HG02623 (cell line): ENCODE data around the gene FASN.
"Not testable (repeated sequence)": the region's sequence is repeated elsewhere in the genome, so short reads cannot be mapped to it uniquely, and the experiment has no call there.

Experiments
- ATAC-seq: cut with Tn5 transposase; IDR thresholded peaks from one replicate; pipeline ENCODE4 v1.9.1; 2021; ENCODE audit warnings: moderate library complexity; ENCODE audit not compliant: unreplicated experiment

FASN gene

GRCh38 chr17:82047914-82048570 is 50.0 kb downstream of the FASN start:
- no peak for ATAC-seq

DNA sequence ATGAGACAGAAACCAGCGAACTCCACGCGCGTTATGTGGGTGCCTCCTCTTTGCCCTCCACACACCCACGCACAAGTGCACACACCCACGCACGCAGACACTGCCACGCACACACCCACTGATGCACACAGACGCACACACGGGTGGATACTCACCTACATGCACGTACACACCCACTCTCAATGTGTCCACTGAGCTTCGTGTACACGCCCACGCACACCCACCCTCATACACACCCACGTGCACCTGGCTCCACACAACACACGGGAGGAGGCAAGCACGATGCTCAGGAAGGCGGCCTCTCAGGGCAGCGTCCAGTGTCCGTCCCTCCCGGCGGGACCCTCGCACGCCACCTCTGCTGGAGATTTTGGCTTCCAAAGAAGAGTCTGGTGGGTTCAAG is 50.7 kb downstream of the FASN start:
- no peak for ATAC-seq

DNA sequence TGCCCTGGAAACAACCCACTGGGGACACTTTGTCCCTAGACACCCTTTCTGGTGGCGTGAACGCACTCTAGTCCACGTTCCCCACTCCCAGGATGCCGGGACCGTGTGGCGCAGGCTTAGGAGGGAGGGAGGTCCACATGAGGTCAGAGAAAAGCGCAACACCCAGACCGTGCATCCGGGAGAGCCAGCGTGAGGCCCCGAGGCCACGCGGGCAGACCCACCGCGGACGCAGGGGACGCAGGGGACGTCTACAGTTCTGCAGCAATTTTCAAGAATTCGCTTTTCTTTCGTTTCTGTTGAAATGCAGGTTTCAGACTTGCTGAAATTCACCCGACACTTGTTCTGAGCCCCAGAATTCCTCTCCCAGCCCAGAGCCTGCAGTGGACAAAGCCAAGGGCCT is 51.1 kb downstream of the FASN start:
- ATAC-seq, result no peak

DNA sequence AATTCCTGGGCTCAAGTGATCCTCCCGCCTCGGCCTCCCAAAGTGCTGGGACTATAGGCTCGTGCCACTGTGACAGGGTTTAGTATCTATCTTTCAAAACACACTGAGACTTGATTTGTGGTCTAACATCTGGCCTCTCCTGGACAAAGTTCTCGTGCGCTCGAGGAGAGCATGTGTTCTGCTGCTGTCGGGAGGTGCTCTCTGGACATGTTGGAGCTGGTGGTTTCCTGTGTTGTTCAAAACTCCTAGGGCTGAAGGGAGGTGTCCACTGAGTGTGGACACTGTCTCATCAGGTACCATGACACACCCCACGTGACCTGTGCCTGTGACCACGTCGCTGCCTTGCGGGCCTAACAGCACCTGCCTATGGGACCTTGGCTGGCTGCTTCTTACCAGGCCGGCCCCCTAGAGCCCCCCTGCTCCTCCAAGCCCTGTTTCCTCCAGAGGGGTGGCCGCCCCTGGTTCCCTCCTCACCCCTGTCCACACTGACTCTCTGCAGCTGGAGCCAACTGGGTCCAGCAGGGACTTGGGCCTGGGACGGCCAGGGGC is 52.0 kb downstream of the FASN start:
- ATAC-seq, result no peak

DNA sequence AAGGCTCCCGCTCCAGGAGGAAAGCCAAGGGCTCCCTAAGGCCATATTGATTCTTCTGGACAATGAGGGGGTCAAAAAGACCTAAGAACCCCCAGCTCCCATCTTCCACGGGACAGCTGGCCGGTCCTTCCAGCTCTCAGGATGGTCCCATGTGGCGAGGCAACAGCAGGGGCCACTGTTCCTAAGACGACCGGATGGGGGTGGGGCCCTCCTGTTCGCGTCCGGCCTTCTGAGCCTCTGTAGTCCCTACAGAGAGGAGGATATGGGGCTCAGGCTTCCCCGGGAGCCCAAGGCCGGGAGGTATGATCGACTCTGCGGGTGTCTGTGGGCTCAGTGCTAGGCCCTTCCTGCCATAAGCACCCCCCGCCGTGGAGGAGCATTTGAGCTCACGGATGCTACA is 54.5 kb downstream of the FASN start:
- no peak for ATAC-seq

GRCh38 chr17:82042649-82043048 is 55.4 kb downstream of the FASN start:
- no peak for ATAC-seq

DNA sequence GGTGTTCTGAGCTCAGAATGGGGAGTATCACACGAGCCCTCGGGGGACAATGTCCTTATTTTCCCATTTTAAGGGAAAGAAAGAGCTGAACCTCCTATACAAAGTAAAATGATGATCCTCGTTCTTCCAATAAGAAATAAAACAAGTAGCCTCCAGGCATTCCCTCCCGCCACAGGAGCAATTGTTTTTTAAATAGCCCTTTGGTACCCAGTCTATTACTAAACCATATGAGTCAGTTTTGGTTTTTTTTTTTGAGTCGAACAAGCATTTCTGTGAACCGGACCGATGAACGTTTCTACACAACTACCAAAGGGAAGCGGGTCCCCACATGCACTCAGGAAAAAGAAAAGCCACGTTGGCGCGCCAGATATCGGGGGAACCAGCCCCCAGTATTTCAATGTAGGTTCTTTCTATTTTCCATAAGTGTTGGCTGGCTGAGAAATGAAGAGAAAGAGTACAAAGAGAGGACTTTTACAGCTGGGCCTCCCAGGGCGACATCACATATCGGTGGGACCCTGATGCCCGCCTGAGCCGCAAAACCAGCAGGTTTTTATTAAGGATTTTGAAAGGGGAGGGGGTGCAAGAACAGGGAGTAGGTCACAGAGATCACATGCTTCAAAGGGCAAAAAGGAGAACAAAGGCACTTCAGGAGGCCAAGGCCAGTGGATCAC is 56.8 kb downstream of the FASN start:
- ATAC-seq, result no peak

- no peak for ATAC-seq
Measured at GRCh38 chr17:82039695-82040299, 58.2 kb downstream of the FASN start.

GRCh38 chr17:82038796-82039409 is 59.1 kb downstream of the FASN start:
- not testable (repeated sequence) for ATAC-seq

GRCh38 chr17:82037889-82038195 is 60.2 kb downstream of the FASN start:
- ATAC-seq, result no peak

DNA sequence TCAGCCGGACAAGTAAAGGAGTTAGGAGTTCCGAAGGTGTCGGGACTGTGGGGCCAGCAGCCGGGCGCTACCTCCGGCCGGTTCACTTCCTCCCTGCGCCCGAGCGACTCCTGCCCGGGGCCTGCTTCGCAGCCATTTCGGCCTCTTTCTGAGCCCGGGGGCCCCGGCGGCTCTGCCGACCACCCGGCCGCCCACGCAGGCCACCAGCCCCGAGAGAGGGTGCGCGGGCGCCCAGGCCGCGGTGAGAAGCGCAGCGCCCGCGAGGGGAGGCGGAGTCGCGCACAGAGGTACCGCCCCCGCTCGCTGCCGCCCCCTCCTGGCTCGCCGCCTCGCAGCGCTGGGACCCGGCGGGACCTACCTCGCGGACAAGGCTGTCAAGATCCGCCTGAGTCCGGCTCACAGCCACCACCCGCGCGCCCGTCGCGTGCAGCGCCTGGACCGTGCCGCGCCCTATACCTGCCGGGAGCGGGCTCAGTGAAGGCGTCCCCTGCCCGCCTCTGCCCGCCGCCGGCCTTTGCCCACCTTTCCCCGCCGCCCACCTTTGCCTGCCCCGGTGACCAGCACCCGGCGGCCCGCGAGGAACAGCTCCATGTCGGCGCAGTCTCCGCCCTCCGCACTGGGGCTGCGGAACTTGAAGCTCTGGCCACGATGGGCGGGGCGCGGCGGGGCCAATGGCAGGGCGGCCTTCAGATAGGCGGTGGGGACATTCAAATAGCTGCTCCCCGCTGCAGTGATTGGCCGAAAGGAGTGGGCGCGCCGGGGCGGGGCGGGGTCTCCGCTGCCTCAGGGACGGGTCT is 60.7 kb downstream of the FASN start, which contains the start of gene DCXR:
TSS of gene DCXR (minus strand) at position 606 of the 797 bp plus-strand sequence. CDS start at position 591, 15 bp downstream.
- ATAC-seq, result peak; percentile 86

DNA sequence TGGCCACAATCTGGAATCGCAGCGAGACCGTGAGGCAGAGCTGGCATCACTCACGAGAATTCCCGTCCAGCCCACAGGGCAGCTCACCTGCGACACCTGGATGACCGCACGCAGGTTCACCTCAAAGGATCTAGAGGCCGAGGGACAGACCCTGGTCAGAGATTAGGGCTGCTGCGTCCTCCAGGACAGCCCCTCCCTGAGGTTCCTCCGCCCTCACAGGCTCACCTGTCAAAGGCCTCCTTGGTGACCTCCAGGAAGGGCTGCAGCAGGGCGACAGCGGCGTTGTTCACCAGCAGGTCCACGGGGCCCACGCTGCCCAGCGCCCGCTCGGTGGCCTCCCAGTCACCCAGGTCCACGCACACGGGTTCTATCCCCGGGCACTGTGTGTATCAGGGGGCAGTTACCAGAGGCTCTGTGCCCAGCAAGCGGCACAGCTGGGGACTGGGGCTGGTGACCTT is 61.4 kb downstream of the FASN start:
- no peak for ATAC-seq

DNA sequence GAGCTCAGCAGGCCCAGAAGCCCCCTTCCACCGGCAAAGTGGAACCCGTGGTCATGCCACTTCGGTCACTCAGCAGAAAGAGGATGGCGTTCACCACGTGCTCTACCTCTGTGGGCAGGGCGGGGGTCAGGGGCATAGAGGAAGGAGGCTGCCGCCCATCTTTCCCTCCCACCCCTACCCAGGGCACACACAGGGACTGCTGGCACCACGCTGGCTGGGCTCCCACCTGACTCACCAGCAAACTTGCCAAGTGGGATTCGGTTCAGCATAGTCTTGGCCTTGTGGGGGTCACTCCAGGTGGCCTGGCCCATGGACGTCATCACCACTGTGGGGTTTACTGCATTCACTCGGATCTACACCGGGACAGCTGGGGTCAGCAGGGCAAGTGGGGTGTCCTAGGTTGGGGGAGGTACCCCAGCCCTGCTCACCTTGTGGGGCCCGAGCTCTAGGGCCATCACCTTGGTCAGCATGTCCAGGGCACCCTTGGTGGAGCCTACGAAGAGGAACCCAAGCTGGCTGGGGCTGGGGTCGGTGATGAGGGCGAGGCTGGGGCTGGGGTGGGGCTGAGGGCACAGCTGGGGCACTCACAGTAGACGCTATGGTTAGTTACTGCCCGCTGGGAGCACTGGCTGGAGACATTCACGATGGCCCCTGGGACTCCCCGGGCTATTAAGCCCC is 61.9 kb downstream of the FASN start:
- ATAC-seq, result no peak

DNA sequence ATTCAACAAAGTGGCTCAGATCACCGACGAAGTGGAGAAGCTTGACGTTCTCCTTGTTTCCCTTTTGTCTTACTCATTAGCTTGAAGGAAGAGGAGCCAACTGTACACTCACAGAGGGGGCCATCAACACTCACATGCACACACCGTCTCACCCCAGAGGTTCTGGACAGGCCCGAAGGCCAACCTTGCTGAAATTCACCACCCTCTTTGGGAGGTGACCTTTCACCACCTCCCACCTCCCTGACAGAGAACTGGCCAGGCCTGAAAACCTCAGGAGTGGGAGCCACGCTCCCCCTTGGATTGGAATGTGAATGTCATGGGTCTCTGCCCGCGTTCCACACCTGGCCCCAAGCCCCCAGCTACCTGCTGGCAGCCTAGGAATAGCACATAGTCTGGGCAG is 62.5 kb downstream of the FASN start:
- ATAC-seq, result no peak

DNA sequence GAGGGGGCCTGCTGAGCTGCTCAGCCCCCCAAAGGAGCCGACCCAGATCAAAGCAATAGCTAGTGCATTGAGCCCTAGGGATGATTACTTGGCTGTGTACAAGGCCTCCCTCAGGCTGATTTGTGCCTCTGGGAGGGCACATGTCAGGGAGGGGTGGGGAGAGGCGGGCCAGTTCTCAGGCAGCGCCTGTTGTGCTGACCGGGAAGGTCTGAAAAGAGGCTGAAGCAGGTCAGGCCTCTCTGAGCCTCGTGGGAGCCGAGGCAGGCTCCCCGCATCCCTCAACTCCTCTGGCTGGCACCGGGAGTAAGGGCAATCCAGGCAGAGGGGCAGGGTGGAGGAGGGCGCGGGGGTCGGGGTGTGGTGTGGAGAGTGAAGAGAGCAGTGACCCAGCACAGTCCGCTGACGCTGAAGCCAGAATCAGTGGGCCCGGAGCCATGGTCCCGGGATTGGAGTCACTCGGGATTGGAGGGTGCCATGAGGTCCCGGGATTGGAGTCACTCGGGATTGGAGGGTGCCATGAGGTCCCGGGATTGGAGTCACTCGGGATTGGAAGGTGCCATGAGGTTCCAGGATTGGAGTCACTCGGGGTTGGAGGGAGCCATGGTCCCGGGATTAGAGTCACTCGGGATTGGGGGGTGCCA is 63.5 kb downstream of the FASN start:
- ATAC-seq, result no peak

DNA sequence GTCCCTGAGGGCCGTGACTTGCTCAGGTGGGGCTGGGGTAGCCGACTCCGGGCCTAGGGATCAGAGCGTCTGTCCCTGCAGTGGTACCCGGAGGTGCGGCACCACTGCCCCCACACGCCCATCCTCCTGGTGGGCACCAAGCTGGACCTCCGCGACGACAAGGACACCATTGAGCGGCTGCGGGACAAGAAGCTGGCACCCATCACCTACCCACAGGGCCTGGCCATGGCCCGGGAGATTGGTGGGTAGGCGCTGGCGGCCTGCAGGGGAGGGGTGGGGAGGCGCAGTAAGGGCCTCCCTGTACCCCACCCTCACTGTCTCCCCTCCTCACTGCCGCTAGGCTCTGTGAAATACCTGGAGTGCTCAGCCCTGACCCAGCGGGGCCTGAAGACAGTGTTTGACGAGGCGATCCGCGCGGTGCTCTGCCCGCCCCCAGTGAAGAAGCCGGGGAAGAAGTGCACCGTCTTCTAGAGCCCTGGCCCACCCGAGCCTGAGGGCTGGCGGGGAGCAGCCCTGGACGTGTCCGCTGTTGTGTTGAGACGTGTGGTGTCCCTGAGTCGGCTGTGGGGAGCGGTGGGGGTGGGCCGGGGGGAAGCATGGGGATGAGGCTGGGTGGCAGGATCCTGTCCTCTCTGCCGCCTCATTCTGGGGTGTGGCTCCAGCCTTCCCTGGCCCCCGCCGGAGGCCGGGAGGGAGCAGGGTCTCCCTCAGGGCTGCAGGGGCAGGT is 64.5 kb downstream of the FASN start:
- no peak for ATAC-seq

DNA sequence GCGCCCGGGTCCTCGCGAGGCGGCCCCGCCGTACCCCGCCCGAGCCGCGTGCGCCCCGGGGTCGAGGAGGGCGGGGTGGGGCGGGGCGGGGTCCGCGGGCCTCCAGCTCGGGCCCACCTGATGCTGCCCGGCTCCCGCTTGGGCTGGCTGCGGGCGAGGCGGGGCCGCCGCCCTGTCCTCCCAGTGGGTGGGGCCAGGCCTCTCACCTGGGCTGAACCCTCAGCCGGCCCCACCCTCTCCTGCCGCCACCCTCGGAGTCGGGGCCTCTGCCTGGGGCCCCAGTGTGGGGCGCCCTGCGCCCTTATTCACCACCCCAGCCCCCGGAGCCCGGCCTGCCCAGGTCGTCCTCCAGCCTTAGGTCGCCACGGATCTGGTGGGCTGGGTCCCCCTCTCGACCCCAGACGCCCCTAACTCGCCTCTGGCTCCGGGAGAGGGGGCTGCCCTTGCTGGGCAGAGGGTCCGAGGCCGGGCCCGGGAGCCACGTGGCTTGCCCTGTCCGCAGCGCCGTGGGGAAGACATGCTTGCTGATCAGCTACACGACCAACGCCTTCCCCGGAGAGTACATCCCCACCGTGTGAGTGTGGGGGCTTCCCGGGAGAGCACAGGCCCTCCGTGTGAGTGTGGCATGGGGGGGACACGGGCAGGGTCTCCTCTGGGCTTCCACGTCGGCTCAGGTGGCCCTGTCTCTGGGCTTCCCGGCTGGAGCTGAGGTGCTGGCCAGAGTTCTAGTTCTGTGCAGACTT is 66.0 kb downstream of the FASN start:
- no peak for ATAC-seq

- ATAC-seq, result no peak
Measured at GRCh38 chr17:82031303-82031884, 66.6 kb downstream of the FASN start, which contains the start of gene RAC3. Gene RAC3 (plus strand): TSS chr17:82031678. CDS start chr17:82031762, 84 bp downstream.
